GM18873 (cell line): ENCODE measurements around the gene H1-8.

Source experiments
- ATAC-seq: cut with Tn5 transposase; IDR thresholded peaks from one replicate; pipeline ENCODE4 v1.9.1; 2021; ENCODE audit warnings: mild to moderate bottlenecking, moderate library complexity, moderate number of reproducible peaks; ENCODE audit not compliant: unreplicated experiment, low FRiP score

Gene H1-8

GRCh38 chr3:129567176-129567705 is 24.3 kb downstream of the H1-8 start:
- ATAC-seq = no peak

GRCh38 chr3:129567939-129568338 is 25.0 kb downstream of the H1-8 start:
- ATAC-seq = no peak

GRCh38 chr3:129569856-129570255 is 26.9 kb downstream of the H1-8 start:
- no peak for ATAC-seq

GRCh38 chr3:129571605-129572547 is 28.9 kb downstream of the H1-8 start:
- no peak for ATAC-seq

- no peak for ATAC-seq
These were observed 29.6 kb downstream of the H1-8 start for GRCh38 chr3:129572603-129573002.

- no peak for ATAC-seq
These were observed 30.5 kb downstream of the H1-8 start for GRCh38 chr3:129573493-129573892.

- ATAC-seq = no peak
These were observed 31.2 kb downstream of the H1-8 start for GRCh38 chr3:129574206-129574605.

- no peak for ATAC-seq
These were observed 32.4 kb downstream of the H1-8 start for GRCh38 chr3:129575233-129575996.

- no peak for ATAC-seq
These were observed 33.0 kb downstream of the H1-8 start for GRCh38 chr3:129575997-129576384.

- ATAC-seq = peak; percentile 65
These were observed 33.8 kb downstream of the H1-8 start for GRCh38 chr3:129576514-129577352.

GRCh38 chr3:129577366-129577765 is 34.4 kb downstream of the H1-8 start:
- no peak for ATAC-seq

- ATAC-seq = no peak
These were observed 35.2 kb downstream of the H1-8 start for GRCh38 chr3:129577925-129578786.

- no peak for ATAC-seq
These were observed 37.0 kb downstream of the H1-8 start for GRCh38 chr3:129579991-129580390.

GRCh38 chr3:129581623-129582022 is 38.6 kb downstream of the H1-8 start:
- no peak for ATAC-seq

- no peak for ATAC-seq
These were observed 39.8 kb downstream of the H1-8 start for GRCh38 chr3:129582799-129583198.

GRCh38 chr3:129583289-129583688 is 40.3 kb downstream of the H1-8 start:
- ATAC-seq = no peak

GRCh38 chr3:129584631-129585030 is 41.7 kb downstream of the H1-8 start:
- ATAC-seq = no peak

GRCh38 chr3:129585949-129586657 is 43.1 kb downstream of the H1-8 start:
- no peak for ATAC-seq
